Adrenal gland (tissue), 12 donors: Measurements from ENCODE around the gene ACTC1. TPM values are rescaled to one million over a fixed set of nuclear protein-coding genes. Genes with fewer than 3 reads are reported as not detected.

ENCODE experiments used
- DNase-seq, 7 donors: peaks; one replicate each; pipeline ENCODE4 v3.0.0-alpha.2; 2019 to 2020
- H3K27ac ChIP-seq, 5 donors: fragments of 200-600 bp; sonication (generic) in 4 of 5; 1 replicate in 3 of 5; 2 replicates in 2 of 5; pipeline versions ENCODE4 v1.5.1 to v1.8.0; 2016 to 2020; ENCODE audit warnings: mild to moderate bottlenecking in 1 of 5
- H3K27me3 ChIP-seq: fragments of 200-600 bp; 2 replicates; pipeline ENCODE4 v1.8.0; 2021
- H3K36me3 ChIP-seq, 2 donors: fragments of 200-600 bp; replicated peaks in 1 of 2; 1 replicate in 1 of 2; 2 replicates in 1 of 2; pipeline versions ENCODE4 v1.5.1 to v1.8.0; 2018 to 2022
- H3K4me1 ChIP-seq, 2 donors: fragments of 200-600 bp; replicated peaks in 1 of 2; 1 replicate in 1 of 2; 2 replicates in 1 of 2; pipeline versions ENCODE4 v1.5.1 to v1.8.0; 2018 to 2021
- H3K4me3 ChIP-seq, 4 donors: fragments of 200-600 bp; sonication (generic) in 3 of 4; one replicate each; pipeline ENCODE4 v1.5.1; 2016 to 2018
- H3K9me3 ChIP-seq, 3 donors: fragments of 200-600 bp; sonication (generic) in 1 of 3; replicated peaks in 1 of 3; 1 replicate in 2 of 3; 2 replicates in 1 of 3; pipeline versions ENCODE4 v1.5.1 to v1.8.0; 2016 to 2021
- CTCF ChIP-seq, 6 experiments: fragments of 450-650 bp in 4 of 6; fragments of 200-600 bp in 2 of 6; sonication (generic) in 1 of 6; IDR thresholded peaks; 1 replicate in 5 of 6; 2 replicates in 1 of 6; pipeline versions ENCODE4 v1.5.1 to v1.8.0; 2016 to 2021; ENCODE audit warnings: antibody characterized with exemption in 6 of 6, mild to moderate bottlenecking in 2 of 6, moderate library complexity in 1 of 6
- POLR2A ChIP-seq, 2 donors: fragments of 450-650 bp; IDR thresholded peaks; one replicate each; pipeline ENCODE4 v1.6.1; 2017; ENCODE audit warnings: antibody characterized with exemption in 2 of 2, mild to moderate bottlenecking in 2 of 2, moderate library complexity in 1 of 2
- WGBS, 4 donors: extraction: QIAGEN DNeasy Blood & Tissue Kit in 2 of 4; methylation state at CpG; one replicate each; pipeline versions ENCODE4 v1.1.5 to v1.1.7; 2013 to 2017; 5-methylcytosine and 5-hydroxymethylcytosine counted together
- intact Hi-C, 2 donors: fragments of 100-400 bp; cut with DNase I; formaldehyde crosslinking; loops; one replicate each; pipeline versions ENCODE4 v1.14.1 to v1.15.0; 2022 to 2023
- polyA plus RNA-seq, 3 donors: library from polyadenylated mRNA; stranded (reverse); fragments of 200-250 nt in 2 of 3; fragments of 350-450 nt in 1 of 3; fragmentation: Illumina TruSeq in 1 of 3; extraction: RNeasy Lipid Tissue Mini Kit (QIAGEN cat#74804) in 1 of 3; gene quantifications; one replicate each; pipeline ENCODE4 v1.2.3, GENCODE V29; 2013 to 2014
- total RNA-seq, 9 donors: library from RNA; depleted of rRNA in 4 of 9; stranded (reverse); fragments of >200 nt in 4 of 9; fragments of 120-200 nt in 1 of 9; fragmentation: NEBNext Ultra II Directional in 1 of 9; extraction: Animal tissue kit (Norgen Biotek cat#: 25700) in 1 of 9; gene quantifications; one replicate each; pipeline versions ENCODE4 v1.1.0 to v1.2.4, GENCODE V29; 2013 to 2023
- donor health status: healthy with polysubstance abuse.
- donor health status: Bipolar disorder and iron deficiency.
- donor health status: DM: yes; HTN: yes; CAD: no.
- donor health status: DM: no; HTN: no; CAD: no.
- donor health status: DM: no; HTN: no; CAD: no.
- donor health status: DM: yes; HTN: yes; CAD: no.

The ACTC1 gene
- total and polyA plus RNA-seq, 12 donors, result 0.11 to 7.3 (median 0.69) TPM; not detected in 3

- WGBS, 4 donors, result 3 to 7% (median 5%) methylated on average over 15 to 27 of the region's 27 CpGs
- no peak for DNase-seq
- Histone ChIP-seq H3K9me3 (no peaks in the 10 kb centered on the region), H3K4me1 (peaks cover 0 to 8% of the 10 kb centered on the region in 2 donors), H3K27me3 (peaks cover 33% of the 10 kb centered on the region), H3K36me3 (no peaks in the 10 kb centered on the region), H3K4me3 (no peak overlapping the region), H3K27ac (peak overlapping the region in 1 of 5 donors; percentile 47)
- no peak for TF ChIP-seq POLR2A (IDR thresholded peaks at IDR 0.05)
- TF ChIP-seq CTCF (IDR thresholded peaks at IDR 0.05), result no peak
- intact Hi-C loops, result no loop called here
These were observed 41.2 kb downstream of the ACTC1 start for GRCh38 chr15:34754171-34754601.

- DNase-seq, result peak; percentile 25 to 66 (median 41)
- Histone ChIP-seq H3K36me3 (no peaks in the 10 kb centered on the region), H3K27me3 (peaks cover 33% of the 10 kb centered on the region), H3K9me3 (no peaks in the 10 kb centered on the region), H3K27ac (peak overlapping the region in 1 of 5 donors; percentile 47), H3K4me3 (no peak overlapping the region), H3K4me1 (peaks cover 0 to 8% of the 10 kb centered on the region in 2 donors)
- TF ChIP-seq CTCF (IDR thresholded peaks at IDR 0.05) (no peak), POLR2A (IDR thresholded peaks at IDR 0.05) (no peak)
- WGBS, 4 donors, result 26 to 31% (median 30%) methylated on average over 11 of the region's 11 CpGs
- intact Hi-C loops, result no loop called here
These were observed 42.0 kb downstream of the ACTC1 start for GRCh38 chr15:34753236-34753894.

GRCh38 chr15:34749691-34750090, 45.7 kb downstream of the ACTC1 start:
- DNase-seq, result no peak
- Histone ChIP-seq H3K27me3 (peaks cover 20% of the 10 kb centered on the region), H3K36me3 (no peaks in the 10 kb centered on the region), H3K27ac (no peak overlapping the region), H3K9me3 (no peaks in the 10 kb centered on the region), H3K4me1 (peaks cover 0 to 4% of the 10 kb centered on the region in 2 donors), H3K4me3 (no peak overlapping the region)
- TF ChIP-seq POLR2A (IDR thresholded peaks at IDR 0.05) (no peak), CTCF (IDR thresholded peaks at IDR 0.05) (no peak)
- intact Hi-C loops, result no loop called here
- WGBS, 4 donors, result 62 to 71% (median 65%) methylated on average over 4 of the region's 4 CpGs

Other genes with a start within 250 kb of the ACTC1 start
- gene GOLGA8B, start 211.9 kb downstream of the ACTC1 start, total RNA-seq, result 100 to 1,000 TPM in 1 of 9 donors, 10 to 100 TPM in 8; 11.4 to 133 (median 60.0) TPM
- gene GOLGA8B, start 211.9 kb downstream of the ACTC1 start, polyA plus RNA-seq, result 100 to 1,000 TPM in 2 of 3 donors, 10 to 100 TPM in 1; 22.8 to 250 (median 183) TPM
- 1 to 10 TPM in 3 of 9 donors, under 1 TPM in 2, not detected in 4; 0.33 to 3.5 (median 2.0) TPM for gene GJD2, start 40.6 kb downstream of the ACTC1 start, total RNA-seq
- gene GJD2, start 40.6 kb downstream of the ACTC1 start, polyA plus RNA-seq, result 1 to 10 TPM; 1.1 to 9.1 (median 2.3) TPM
- gene AQR, start 174.2 kb upstream of the ACTC1 start, total RNA-seq, result 10 to 100 TPM; 13.9 to 40.1 (median 30.5) TPM
- 10 to 100 TPM; 10.2 to 43.4 (median 24.3) TPM for gene AQR, start 174.2 kb upstream of the ACTC1 start, polyA plus RNA-seq
- gene ZNF770, start 192.7 kb upstream of the ACTC1 start, total RNA-seq, result 10 to 100 TPM; 15.4 to 37.6 (median 32.7) TPM
- 10 to 100 TPM in 2 of 3 donors, 1 to 10 TPM in 1; 7.3 to 37.0 (median 10.8) TPM for gene ZNF770, start 192.7 kb upstream of the ACTC1 start, polyA plus RNA-seq